Neural progenitor cell (in vitro differentiated cells): ENCODE measurements around the gene NUSAP1. TPM values are rescaled to one million over a fixed set of nuclear protein-coding genes. Genes with fewer than 3 reads are reported as not detected.

Experiments used
- DNase-seq: peaks from one replicate; pipeline ENCODE4 v3.0.0-alpha.2; 2016; ENCODE audit warnings: low spot score
- H2AFZ ChIP-seq: fragments of 200-600 bp; sonication (generic); replicated peaks from 2 replicates; pipeline ENCODE4 v1.6.1; 2016; ENCODE audit warnings: antibody characterized with exemption
- H3F3A ChIP-seq: fragments of 200-600 bp; sonication (generic); 2 replicates; pipeline ENCODE4 v1.6.1; 2016; ENCODE audit warnings: antibody characterized with exemption, low read depth
- H3K27ac ChIP-seq: fragments of 200-600 bp; sonication (generic); 2 replicates; pipeline ENCODE4 v1.5.1; 2016; ENCODE audit warnings: mild to moderate bottlenecking
- H3K27me3 ChIP-seq: fragments of 200-600 bp; sonication (generic); 2 replicates; pipeline ENCODE4 v1.6.1; 2016; ENCODE audit warnings: mild to moderate bottlenecking, moderate library complexity
- H3K36me3 ChIP-seq: fragments of 200-600 bp; sonication (generic); 2 replicates; pipeline ENCODE4 v1.5.1; 2016
- H3K4me1 ChIP-seq: fragments of 200-600 bp; sonication (generic); 2 replicates; pipeline ENCODE4 v1.6.1; 2016; ENCODE audit warnings: mixed run types
- H3K4me2 ChIP-seq: fragments of 200-600 bp; sonication (generic); 2 replicates; pipeline ENCODE4 v1.6.1; 2016
- H3K4me3 ChIP-seq: fragments of 200-600 bp; sonication (generic); 2 replicates; pipeline ENCODE4 v1.5.1; 2016
- H3K79me2 ChIP-seq: fragments of 200-600 bp; sonication (generic); 2 replicates; pipeline ENCODE4 v1.6.1; 2016; ENCODE audit warnings: low read depth
- H3K9ac ChIP-seq: fragments of 200-600 bp; sonication (generic); 2 replicates; pipeline ENCODE4 v1.6.1; 2016
- H3K9me3 ChIP-seq: fragments of 200-600 bp; sonication (generic); 2 replicates; pipeline ENCODE4 v1.5.1; 2016; ENCODE audit warnings: low read depth
- H4K20me1 ChIP-seq: fragments of 200-600 bp; sonication (generic); 2 replicates; pipeline ENCODE4 v1.6.1; 2016; ENCODE audit warnings: low read depth
- H3K27ac Mint-ChIP-seq: 3 replicates; pipeline ENCODE4 v1.8.0; 2021; ENCODE audit warnings: mixed read lengths
- H3K27me3 Mint-ChIP-seq: 2 replicates; pipeline ENCODE4 v1.8.0; 2022; ENCODE audit warnings: low read depth, mild to moderate bottlenecking, inconsistent platforms, moderate library complexity, mixed read lengths; ENCODE audit not compliant: insufficient read depth
- H3K36me3 Mint-ChIP-seq: 3 replicates; pipeline ENCODE4 v1.8.0; 2021; ENCODE audit warnings: mixed read lengths
- H3K4me1 Mint-ChIP-seq: 3 replicates; pipeline ENCODE4 v1.8.0; 2021; ENCODE audit warnings: mixed read lengths
- H3K4me3 Mint-ChIP-seq: 3 replicates; pipeline ENCODE4 v1.8.0; 2021; ENCODE audit warnings: mild to moderate bottlenecking, moderate library complexity, mixed read lengths
- H3K9me3 Mint-ChIP-seq: 3 replicates; pipeline ENCODE4 v1.8.0; 2020; ENCODE audit warnings: mixed read lengths
- EZH2 ChIP-seq: fragments of 200-600 bp; sonication (generic); IDR thresholded peaks from 2 replicates; pipeline ENCODE4 v1.6.1; 2017; ENCODE audit warnings: antibody characterized with exemption, mild to moderate bottlenecking, moderate library complexity
- EZH2phosphoT487 ChIP-seq: fragments of 200-600 bp; sonication (generic); IDR thresholded peaks from 2 replicates; pipeline ENCODE4 v1.6.1; 2017; ENCODE audit warnings: antibody characterized with exemption
- total RNA-seq: library from RNA; depleted of rRNA; stranded (reverse); fragments of >200 nt; gene quantifications from 2 replicates; pipeline ENCODE4 v1.2.3, GENCODE V29; 2015; ENCODE audit warnings: low replicate concordance
- TF ChIP-seq, protein P1 (sequence below): fragments of 200-600 bp; sonication (generic); IDR thresholded peaks from 2 replicates; pipeline ENCODE4 v1.5.1; 2017; ENCODE audit warnings: antibody characterized with exemption, mild to moderate bottlenecking

The NUSAP1 gene
- total RNA-seq, 1 donor from 2014 or later = 525 TPM

GRCh38 chr15:41408234-41408641, 75.6 kb downstream of the NUSAP1 start:
- Histone ChIP-seq H4K20me1 (no peaks in the 10 kb centered on the region), H3K9me3 (no peaks in the 10 kb centered on the region), H3F3A (no peaks in the 10 kb centered on the region), H2AFZ (no peak overlapping the region), H3K4me1 (no peaks in the 10 kb centered on the region), H3K4me2 (no peak overlapping the region), H3K9ac (no peak overlapping the region), H3K4me3 (no peak overlapping the region), H3K36me3 (no peaks in the 10 kb centered on the region), H3K27ac (no peak overlapping the region), H3K27me3 (no peaks in the 10 kb centered on the region), H3K79me2 (no peaks in the 10 kb centered on the region)
- no peak overlapping the region for H3K27ac Mint-ChIP-seq
- no peaks in the 10 kb centered on the region for H3K9me3 Mint-ChIP-seq
- H3K4me1 Mint-ChIP-seq = peaks cover 3% of the 10 kb centered on the region
- no peak for DNase-seq
- H3K27me3 Mint-ChIP-seq = peaks cover 2% of the 10 kb centered on the region
- TF ChIP-seq EZH2phosphoT487 (no peak), EZH2 (no peak)
- TF ChIP-seq, protein P1, sequence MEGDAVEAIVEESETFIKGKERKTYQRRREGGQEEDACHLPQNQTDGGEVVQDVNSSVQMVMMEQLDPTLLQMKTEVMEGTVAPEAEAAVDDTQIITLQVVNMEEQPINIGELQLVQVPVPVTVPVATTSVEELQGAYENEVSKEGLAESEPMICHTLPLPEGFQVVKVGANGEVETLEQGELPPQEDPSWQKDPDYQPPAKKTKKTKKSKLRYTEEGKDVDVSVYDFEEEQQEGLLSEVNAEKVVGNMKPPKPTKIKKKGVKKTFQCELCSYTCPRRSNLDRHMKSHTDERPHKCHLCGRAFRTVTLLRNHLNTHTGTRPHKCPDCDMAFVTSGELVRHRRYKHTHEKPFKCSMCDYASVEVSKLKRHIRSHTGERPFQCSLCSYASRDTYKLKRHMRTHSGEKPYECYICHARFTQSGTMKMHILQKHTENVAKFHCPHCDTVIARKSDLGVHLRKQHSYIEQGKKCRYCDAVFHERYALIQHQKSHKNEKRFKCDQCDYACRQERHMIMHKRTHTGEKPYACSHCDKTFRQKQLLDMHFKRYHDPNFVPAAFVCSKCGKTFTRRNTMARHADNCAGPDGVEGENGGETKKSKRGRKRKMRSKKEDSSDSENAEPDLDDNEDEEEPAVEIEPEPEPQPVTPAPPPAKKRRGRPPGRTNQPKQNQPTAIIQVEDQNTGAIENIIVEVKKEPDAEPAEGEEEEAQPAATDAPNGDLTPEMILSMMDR = no peak
- no peak overlapping the region for H3K4me3 Mint-ChIP-seq
- H3K36me3 Mint-ChIP-seq = no peaks in the 10 kb centered on the region

GRCh38 chr15:41411031-41411430, 78.3 kb downstream of the NUSAP1 start:
- no peaks in the 10 kb centered on the region for H3K27me3 ChIP-seq
- no peak overlapping the region for H3K4me3 ChIP-seq
- no peak for TF ChIP-seq EZH2
- TF ChIP-seq, protein P1 = no peak
- TF ChIP-seq EZH2phosphoT487 = no peak
- Mint-ChIP-seq H3K4me1 (peaks cover 4% of the 10 kb centered on the region), H3K36me3 (no peaks in the 10 kb centered on the region), H3K27ac (no peak overlapping the region), H3K9me3 (no peaks in the 10 kb centered on the region), H3K27me3 (peaks cover 4% of the 10 kb centered on the region), H3K4me3 (no peak overlapping the region)
- no peaks in the 10 kb centered on the region for H3K9me3 ChIP-seq
- H4K20me1 ChIP-seq = no peaks in the 10 kb centered on the region
- H3K36me3 ChIP-seq = no peaks in the 10 kb centered on the region
- no peaks in the 10 kb centered on the region for H3F3A ChIP-seq
- H3K27ac ChIP-seq = no peak overlapping the region
- H3K9ac ChIP-seq = no peak overlapping the region
- no peak overlapping the region for H2AFZ ChIP-seq
- DNase-seq = no peak
- peaks cover 5% of the 10 kb centered on the region for H3K79me2 ChIP-seq
- peaks cover under 1% of the 10 kb centered on the region for H3K4me1 ChIP-seq
- no peak overlapping the region for H3K4me2 ChIP-seq

- Histone ChIP-seq H3K9ac (no peak overlapping the region), H2AFZ (no peak overlapping the region), H3K79me2 (peaks cover 9% of the 10 kb centered on the region), H3K27ac (no peak overlapping the region), H3K36me3 (no peaks in the 10 kb centered on the region), H3K4me1 (peaks cover 3% of the 10 kb centered on the region), H3K4me2 (no peak overlapping the region), H3K4me3 (no peak overlapping the region), H3F3A (peaks cover under 1% of the 10 kb centered on the region), H3K9me3 (no peaks in the 10 kb centered on the region), H3K27me3 (no peaks in the 10 kb centered on the region), H4K20me1 (peaks cover 3% of the 10 kb centered on the region)
- TF ChIP-seq EZH2phosphoT487 (no peak), EZH2 (no peak)
- TF ChIP-seq, protein P1 = no peak
- Mint-ChIP-seq H3K36me3 (no peaks in the 10 kb centered on the region), H3K9me3 (no peaks in the 10 kb centered on the region), H3K27me3 (peaks cover 4% of the 10 kb centered on the region), H3K4me1 (peaks cover 8% of the 10 kb centered on the region), H3K4me3 (no peak overlapping the region), H3K27ac (no peak overlapping the region)
- DNase-seq = no peak
These were observed 78.8 kb downstream of the NUSAP1 start for GRCh38 chr15:41411441-41411840.
